ENCODE data around the gene TECPR2.
A peak's percentile ranks its signal among the peaks of the same experiment; 100 is the strongest.
"Not testable (repeated sequence)": the region's sequence is repeated elsewhere in the genome, so short reads cannot be mapped to it uniquely, and the experiment has no call there.

Gene TECPR2

DNA sequence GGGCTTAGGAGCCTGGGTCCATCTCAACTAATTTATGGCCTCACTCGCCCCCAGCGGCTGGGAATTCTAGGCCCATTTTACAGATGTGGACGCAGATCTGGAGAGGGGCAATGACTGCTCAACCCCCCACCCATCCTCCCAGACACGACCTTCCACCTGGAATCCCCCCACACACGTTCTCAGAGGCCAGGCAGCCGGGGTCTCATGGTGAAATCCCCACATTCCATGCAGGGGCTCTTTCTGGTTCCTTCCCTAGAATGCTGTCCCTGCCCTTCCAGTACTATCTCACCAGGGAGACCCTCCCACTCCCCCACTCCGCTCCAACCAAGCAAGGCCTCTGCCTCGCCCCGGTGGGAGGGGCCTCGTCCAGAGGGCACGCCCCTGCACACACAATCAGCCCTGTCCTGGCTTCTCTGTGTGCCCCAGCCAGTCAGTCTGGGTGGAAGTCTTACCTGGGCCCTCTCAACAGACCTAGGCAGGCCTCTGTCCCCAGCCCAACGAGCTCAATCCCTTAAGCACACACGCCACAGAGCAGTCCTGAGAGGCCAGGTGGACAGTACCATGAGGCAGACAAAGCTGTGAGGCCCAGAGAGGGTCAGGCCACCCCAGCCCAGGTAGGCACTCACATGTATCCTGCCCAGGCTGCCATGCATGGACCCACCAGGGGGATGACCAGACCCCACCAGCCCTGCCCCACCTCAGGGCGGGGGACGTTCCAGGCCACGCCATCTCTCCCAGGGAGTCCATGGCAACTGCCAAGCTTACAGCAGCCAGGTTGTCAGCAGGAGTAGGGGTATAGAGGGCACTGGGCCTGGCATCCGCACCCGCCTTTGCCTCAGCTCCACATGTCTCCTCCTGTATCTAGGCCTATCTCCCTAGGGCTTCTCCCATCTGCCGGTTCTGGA, 148.1 kb downstream of the TECPR2 start:
- DNase-seq: peak; percentile 46

DNA sequence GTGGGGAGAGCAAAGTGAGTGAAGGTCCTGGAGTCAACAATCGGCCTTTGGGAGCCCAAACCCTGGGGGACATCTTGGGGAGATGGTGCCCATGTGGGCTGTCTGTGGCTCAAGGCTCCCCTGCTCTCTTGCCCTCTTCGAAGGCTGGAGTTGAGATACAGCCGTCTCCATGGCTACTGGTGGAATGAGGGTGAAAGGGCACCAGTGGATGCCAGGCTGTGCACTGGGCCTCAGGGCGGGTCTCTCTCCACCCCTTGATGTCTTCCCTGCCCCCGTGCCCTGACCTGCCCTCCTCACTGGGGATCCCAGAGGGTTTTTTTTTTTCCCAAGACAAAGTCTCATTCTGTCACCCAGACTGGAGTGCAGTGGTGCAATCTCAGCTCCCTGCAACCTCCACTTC, 148.8 kb downstream of the TECPR2 start:
- DNase-seq: no peak

DNA sequence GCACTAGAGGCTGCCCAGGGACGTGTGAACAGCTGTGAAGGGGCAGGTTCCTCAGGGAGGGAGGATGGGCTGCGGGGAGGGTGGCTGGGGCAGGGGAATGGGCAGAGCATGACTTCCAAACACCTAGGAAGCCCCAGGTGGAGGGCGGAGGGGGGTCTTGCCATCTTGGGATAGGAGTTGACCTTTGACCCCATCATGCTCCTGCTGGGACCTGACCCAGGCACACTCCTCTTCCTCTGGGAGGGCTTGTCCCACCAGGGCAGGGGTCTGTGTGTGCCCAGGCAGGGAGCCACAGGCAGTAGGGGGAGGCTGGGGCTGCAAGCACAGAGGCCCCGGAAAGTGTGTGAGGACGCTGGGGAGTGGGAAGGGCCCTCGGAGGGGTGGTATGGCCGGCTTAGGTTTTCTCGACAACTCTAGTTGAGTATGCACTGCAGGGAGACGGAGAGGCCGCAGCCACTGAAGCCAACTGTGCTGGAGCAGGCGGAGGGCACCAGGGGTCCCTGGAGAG, 150.1 kb downstream of the TECPR2 start:
- DNase-seq: no peak

DNA sequence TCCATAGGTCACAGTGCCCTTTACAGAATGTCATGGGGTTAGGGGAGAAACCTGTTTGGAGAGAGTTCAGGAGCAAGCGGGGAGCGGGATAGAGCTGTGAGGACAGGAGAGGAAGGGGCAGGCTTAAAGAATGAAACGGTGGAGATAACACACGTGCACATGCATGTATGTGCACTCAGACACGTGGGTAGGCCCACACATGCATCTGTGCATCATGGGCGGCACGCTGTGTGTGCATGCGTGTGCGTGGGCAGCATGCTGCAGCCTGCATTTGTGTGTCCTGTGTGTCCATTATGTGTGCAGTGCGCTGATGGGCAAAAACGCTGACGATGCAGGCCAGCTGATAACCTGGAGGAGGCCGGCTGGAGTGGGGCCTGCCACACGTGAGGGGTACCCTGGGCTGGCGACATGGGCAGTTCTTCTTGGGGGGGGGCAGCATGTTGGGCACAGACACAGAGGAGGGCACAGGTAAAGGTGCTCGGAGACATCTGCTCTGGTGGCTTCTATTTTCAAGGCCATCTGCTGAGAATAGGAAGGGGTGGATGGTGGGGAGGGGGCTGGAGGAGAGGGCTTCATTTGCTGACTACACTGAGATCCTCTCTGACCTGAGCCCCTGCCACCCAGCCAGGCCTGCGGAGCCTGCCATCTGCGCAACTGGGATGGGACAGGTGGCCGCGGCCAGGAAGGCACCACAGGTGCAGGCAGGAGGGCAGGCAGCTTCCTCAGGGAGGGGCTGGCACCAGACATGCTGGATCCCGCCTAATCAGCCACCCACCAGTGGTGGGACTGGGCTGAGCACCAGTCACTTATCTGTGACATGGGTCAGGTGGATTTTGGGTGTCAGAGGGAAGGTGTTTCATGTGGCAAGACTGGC, 151.4 kb downstream of the TECPR2 start:
- DNase-seq: no peak

DNA sequence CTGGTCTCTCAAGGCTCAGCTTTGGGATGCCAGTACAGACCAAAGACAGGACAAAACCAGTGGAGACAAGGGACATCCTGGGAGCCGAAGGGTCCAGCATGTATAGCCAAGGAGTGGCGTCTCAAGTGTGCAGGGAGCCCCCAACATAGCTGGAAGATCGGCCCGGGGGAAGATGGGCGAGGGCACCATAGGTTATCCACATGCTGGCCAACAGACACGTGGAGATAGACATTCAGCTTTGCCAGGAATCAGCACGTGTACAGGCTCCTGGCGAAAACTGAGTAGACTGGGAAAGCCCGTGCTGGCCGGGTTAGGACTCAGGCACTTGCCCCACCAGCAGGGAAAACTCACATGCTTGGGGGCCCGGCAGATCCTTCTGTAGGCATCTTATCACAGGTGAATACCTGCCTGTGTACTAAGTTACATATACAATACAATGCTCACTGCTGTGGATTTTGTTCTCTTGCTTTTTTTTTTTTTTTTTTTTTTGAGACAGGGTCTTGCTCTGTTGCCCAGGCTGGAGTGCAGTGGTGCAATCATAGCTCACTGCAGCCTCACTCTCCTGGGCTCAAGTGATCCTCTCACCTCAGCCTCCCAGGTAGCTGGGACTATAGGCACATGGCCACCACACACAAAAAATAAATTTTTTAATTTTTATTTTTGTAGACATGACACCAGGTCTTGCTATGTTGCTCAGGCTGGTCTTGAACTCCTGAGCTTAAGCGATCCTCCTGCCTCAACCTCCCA, 152.4 kb downstream of the TECPR2 start:
- no peak for DNase-seq

DNA sequence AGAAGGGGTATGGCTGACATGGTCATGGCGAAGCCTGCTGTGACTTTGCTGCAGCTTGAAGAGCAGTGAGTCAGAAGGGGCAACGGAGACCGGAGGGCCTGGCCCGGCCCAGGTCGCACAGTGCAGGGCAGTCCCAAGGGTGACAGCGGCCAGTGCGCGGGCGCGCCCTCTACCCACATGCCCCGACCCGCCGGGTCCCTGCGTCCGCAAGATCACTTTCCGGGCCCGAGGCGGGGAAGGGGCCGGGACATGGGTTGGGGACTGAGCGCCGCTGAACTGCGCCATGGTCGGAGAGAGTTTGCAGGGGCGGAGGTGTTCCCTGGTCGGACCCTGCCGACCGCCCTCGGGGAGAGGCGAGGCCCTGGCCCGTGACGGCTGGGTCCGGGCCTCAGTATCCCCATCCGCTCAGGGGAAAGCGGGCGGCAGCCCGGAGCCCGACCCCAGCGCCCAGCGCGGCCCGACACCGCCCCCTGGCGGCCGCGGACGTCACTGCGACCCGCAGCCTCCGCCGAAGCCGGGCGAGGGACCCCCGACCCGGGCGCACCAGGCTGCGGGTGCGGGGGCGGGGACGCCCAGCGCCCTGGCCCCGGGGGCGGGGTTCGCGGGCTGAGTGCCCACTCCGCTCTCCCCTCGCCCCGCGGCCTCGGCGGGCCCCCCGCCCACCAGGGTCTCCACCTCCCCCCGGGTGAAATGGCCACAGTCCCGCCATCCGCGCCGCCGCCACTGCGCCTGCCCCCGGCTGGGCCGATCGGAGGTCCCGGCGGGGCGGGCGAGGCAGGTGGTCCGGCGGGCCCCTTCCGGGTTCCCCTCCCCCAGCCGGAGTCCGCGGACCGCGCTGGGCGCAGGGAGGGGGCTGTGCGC, 154.0 kb downstream of the TECPR2 start:
- DNase-seq: peak; percentile 65

DNA sequence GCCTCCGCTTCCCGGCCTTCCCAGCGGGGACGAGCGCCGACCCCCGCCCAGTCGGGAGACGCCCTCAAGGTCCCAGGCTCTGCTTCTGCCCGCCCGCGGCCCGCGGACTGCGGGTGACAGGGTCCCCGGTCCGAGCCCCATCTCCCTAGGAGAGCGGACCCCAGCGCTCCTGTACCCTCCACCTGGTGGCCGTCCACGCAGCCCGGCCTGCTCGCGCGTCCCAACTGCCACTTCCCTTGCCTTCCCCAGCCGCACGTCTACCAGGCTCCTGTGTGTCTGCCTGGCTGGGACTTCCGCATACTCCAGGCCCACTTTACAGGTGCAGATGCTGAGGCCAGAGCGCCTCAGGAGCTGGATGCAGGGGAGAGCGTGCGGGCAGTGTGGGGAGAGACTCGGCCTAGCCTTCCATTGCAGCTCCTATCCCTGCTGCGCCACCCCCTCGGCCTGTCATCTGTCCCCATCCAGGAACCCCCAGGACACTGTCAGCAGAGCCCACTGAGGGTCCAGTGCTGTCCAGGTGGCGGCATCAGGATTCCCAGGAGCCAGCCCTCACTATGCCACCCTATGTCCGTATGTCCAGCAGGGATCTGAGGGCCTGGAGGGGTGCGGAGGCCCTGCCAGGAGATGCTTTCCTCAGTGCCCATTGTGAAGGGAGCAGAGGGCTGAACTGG, 154.8 kb downstream of the TECPR2 start:
- DNase-seq: no peak

DNA sequence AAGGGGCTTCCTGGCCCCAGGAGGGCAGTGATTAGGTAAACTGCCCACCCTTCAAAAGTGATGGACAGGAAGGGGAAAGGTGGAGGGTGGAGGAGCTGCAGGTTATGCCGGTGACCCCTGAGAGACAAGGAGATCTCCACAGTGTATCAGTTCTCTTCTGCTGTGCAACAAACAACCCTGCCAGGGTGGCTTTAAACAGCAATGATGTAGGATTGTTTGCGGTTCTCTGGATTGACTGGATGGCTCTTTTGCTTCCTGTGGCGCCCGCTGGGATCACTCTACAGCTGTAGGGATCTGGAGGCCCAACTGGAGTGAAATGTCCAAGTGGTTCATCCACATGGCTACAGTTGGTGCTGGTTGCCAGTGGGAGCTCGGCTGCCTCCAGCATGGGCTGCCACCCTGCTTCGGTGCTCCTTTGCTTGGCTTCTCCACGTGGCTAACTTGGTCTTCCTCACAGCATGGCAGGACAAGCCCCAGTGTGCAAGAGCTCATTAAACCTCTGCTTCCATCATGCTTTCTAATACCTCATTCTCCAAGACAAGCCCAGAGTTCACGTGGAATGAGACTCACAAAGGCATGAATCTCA, 155.4 kb downstream of the TECPR2 start:
- DNase-seq: no peak

DNA sequence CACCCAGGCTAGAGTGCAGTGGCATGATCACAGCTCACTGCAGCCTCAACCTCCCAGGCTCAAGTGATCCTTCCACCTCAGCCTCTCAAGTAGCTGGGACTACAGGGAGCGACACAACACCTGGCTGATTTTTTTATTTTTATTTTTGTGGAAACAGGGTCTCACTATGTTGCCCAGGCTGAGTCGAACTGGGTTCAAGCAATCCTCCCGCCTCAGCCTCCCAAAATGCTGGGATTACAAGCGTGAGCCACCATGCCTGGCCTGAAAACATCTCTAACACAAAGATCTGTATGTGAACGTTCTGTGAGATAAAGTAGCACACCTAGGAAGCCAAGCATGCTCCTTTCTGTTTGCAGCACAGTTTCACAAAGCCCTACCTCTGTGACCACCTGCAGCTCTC, 157.0 kb downstream of the TECPR2 start:
- not testable (repeated sequence) for DNase-seq

DNA sequence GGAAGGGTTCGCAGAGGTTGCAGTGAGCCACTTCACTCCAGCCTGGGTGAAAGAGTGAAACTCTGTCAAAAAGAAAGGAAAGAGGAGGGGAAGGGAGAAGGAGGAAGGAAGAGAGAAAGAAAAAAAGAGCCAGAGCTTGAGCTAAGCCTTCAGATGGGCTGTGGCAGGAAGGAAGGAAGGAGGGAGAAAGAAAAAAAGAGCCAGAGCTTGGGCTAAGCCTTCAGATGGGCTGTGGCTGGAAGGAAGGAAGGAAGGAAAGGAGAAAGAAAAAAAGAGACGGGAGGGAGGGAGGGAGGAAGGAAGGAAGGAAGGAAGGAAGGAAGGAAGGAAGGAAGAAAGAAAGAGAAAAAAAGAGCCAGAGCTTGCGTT, 160.4 kb downstream of the TECPR2 start:
- DNase-seq: no peak

DNA sequence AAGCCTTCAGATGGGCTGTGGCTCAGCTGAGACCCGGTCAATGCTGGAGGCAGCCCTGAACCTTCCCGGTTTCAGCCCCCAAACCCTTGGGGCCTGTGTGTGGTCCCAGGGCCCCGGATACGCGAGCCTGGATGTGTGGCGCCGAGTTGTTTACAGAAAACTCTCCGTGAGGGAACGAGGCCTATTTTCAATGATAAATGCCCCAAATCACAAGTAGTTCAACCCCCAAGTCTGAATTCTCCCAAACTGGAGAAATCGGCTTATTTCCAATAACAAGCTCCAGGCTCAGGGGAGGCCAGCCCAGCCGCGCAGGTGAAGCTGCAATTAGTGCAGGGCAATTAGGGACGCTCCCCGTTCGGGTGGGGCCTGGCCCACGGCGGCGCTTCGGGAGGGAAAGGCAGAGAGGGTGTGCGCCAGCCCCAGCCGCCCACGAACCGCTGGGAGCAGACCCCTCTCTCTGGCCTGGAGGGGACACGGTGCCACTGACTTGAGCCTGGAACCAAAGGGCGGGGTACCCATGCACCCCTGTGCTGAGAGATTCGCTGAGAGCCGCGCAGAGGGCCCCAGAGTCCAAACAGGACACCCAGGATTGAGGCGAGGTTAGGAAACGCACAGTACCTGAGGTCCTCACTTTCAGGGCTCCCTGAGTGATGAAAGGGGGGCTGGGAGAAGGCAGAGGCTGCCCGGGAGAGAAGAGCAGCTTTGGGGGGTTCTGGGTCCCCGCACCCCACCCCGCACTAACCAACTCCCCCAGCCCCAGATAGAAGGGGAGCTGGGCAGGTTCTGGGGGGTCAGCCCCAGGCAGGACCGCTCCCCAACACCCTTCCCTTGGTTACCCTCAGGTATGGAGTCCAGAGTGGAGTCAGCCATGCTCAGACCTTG, 161.1 kb downstream of the TECPR2 start:
- DNase-seq: no peak

DNA sequence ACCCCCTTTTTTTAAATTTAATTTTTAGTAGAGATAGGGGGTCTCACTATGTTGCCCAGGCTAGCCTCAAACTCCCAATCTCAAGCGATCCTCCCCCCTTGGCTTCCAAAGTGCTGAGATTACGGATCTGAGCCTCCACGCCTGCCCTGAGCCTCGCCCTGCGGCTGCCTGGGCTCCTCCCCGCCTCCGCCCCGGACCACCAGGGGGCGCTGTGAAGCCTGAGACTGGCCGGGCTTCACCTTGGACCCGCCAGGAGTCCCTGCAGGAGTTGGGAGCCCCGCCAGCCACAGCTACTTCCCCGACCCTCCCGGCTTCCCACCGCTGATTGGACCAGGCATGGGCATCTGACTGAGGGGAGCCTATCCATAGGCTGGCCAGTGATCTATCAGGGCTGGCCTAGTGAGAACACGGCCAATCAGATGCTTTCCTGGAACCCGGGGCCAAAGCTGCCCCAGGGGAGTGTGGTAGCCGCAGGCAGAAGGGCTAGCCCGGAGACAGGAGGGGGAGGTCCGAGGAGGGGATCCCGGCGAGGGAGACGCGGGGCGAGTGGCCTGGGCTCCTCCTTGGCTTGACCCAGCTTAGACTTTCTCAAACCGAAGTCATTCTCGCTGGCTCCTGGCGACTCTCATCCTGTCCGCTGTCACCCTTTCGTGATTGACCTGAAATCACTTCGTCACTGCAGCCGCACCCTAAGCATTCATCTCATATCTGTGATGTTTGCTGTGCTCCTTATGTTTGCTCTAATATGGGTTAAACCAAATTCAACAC, 161.9 kb downstream of the TECPR2 start:
- peak; percentile 93 for DNase-seq

DNA sequence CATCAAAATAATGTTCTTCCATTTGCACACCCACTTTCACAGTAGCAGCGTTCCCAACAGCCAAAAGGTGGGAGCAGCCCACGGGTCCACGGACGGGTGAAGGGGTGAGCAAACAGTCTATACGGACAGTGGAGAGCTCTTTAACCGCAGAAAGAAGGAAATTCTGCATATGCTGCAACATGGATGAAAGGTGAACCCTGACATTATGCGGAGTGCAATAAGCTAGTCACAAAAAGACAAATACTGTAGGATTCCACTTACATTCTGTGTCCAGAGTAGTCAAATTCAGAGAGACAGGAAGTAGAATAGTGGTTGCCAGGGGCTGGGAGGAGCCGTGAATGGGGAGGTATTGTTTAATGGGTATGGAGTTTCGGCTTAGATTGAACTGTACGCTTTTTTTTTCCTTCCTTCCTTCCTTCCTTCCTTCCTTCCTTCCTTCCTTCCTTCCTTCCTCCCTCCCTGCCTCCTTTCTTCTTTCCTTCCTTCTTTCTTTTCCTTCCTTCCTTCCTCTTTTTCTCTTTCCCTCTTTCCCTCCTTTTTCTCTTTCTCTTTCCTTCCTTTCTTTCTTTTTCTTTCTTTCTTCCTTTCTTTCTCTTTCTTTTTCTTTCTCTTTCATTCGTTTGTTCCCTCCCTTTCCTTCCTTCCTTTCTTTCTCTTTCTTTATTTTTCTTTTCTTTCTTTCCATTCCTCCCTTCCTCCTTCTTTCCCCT, 162.6 kb downstream of the TECPR2 start:
- peak; percentile 50 for DNase-seq

DNA sequence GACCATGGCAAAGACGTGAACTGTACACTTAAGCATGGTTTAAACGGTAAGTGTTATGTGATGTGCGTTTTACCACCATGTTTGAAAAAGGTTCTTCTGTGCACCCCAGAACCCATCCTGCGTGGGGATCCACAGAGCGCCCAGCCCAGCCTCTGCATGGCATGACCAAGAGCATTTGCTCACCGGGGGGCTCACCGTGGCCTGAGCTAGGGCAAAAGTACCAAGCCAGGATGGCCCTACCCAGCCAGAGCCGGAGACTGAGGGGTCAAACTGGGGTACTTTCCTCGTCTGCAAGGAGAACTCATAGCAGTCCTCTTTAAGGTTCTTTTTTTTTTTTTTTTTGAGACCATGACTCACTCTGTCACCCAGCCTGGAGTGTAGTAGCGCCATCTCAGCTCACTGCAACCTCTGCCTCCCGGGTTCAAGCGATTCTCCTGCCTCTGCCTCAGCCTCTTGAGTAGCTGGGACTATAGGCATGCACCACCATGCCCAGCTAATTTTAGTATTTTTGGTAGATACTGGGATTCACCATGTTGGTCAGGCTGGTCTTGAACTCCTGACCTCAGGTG, 163.3 kb downstream of the TECPR2 start:
- no peak for DNase-seq

DNA sequence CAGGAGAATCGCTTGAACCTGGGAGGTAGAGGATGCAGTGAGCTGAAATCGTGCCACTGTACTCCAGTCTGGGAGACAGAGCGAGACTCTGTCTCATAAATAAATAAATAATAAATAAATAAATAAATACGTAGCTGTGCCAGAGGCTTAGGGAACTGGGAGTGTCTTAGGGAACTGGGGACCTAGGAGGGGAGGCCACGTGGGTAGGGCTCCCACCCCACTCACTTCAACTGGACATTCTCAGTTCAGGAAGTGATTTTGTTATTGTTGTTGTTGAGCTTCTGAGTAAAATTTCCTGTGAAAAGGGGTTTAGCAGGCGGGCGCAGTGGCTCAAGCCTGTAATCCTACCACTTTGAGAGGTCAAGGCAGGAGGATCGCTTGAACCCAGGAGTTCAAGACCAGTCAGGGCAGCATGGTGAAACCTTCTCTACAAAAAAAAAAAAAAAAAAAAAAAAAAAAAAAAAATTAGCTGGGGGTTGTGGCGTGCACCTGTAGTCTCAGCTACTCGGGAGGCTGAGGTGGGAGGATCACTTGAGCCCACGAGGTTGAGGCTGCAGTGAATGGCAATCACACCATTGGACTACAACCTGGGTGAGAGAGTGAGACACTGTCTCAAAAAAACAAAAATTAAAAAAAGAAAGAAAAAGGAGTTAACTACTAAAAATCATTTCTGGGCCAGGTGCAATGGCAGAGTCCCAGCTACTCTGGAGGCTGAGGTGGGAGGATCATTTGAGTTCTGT, 165.9 kb downstream of the TECPR2 start:
- DNase-seq: no peak

DNA sequence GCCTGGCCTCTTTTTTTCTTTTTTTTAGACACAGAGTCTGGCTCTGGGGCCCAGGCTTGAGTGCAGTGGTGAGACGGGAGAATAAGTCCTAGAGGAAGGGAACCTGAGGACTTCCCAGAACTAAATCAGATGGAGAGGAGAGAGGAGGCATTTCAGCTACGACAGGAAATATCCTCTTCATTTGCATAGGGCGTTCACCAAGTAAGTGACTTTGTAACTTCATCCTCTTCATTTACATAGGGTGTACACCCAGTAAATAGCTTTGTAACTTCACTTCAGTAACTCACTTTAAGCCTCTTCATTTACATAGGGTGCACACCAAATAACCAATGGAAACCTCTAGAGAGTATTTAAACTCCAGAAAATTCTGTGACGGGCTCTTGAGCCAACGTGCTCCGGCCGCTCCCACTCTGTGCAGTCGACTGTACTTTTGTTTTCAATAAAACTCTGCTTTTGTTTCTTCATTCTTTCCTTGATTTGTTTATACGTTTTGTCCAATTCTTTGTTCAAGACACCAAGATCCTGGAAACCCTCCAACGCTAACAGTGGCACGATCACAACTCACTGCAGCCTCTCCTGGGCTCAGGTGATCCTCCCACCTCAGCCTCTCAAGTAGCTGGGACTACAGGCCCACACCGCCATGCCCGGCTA, 168.2 kb downstream of the TECPR2 start:
- DNase-seq: no peak

DNA sequence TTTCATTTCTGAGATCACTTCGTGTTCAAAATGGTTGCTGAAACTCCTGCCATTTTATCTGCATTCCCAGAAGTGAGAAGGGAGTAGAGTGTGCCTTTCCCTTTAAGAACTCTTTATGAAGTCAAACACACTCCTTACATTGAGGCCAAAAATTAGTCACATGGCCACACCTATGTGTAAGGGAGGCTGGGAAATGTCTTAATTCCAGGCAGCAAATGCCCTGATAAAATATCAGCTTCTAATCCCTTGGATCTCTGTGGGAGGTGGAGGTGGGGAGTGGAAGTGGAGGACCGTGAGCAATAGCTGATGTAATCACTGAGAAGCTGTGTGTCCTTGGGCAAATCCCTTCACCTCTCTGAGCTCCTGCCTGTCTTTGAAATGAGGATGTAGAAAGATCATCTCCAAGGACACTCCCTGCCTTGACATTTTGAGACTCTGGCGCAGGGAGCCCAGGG, 169.5 kb downstream of the TECPR2 start:
- no peak for DNase-seq
